K562 (cell line): ENCODE results near the gene C13orf46. TPM values are rescaled to one million over a fixed set of nuclear protein-coding genes. Genes with fewer than 3 reads are reported as not detected.

Experiments used
- ATAC-seq: fragments of 200-7000 bp; cut with Tn5 transposase; 3 replicates; pipeline ENCODE4 v1.9.1; 2020; ENCODE audit warnings: moderate library complexity
- BruUV-seq: library from RNA; stranded (reverse); fragments of 400-500 nt; replicated peaks from 2 replicates; lab custom pipeline; 2021; lab: Mats Ljungman, UMichigan
- CTCF ChIA-PET: fragments of 300-600 bp; formaldehyde crosslinking; extraction: SDS; loops from one replicate; lab custom pipeline; 2021; ENCODE audit warnings: low intra/inter-chr PET ratio; lab: Yijun Ruan, JAX
- POLR2A ChIA-PET: fragments of 300-600, 350-650 bp; sonication (Branson Sonifier 250); formaldehyde crosslinking; extraction: SDS; loops from one replicate; lab custom pipeline; 2021; ENCODE audit warnings: antibody characterized with exemption, inconsistent platforms; lab: Yijun Ruan, JAX
- DNase-seq, 4 experiments: peaks; one replicate each; pipeline versions ENCODE4 v3.0.0 to v3.0.0-alpha.2; 2011 to 2018; ENCODE audit warnings: low spot score in 3 of 4, mixed read lengths in 3 of 4; ENCODE audit errors: extremely low read depth in 1 of 4
- FAIRE-seq: peaks from 2 replicates; lab custom pipeline; 2011; peaks lifted over from hg19 to GRCh38; lab: Jason Lieb, UNC
- H2AFZ ChIP-seq: 2 replicates; pipeline ENCODE4 v1.6.0; 2011; ENCODE audit warnings: low read depth, low read length, control low read depth, inconsistent platforms
- H3K27ac ChIP-seq: fragments of 200-600 bp; 3 replicates; pipeline ENCODE4 v1.8.0; 2011; ENCODE audit warnings: low read depth, mild to moderate bottlenecking, control low read depth, inconsistent platforms, low read length, moderate library complexity, mixed read lengths; ENCODE audit errors: extremely low read depth
- H3K27me3 ChIP-seq, 2 experiments: fragments of 300-600 bp in 1 of 2; 2 replicates in 1 of 2; 3 replicates in 1 of 2; pipeline versions ENCODE4 v1.6.0 to v1.8.0; 2011; ENCODE audit warnings: inconsistent platforms in 2 of 2, low read length in 2 of 2, mild to moderate bottlenecking in 1 of 2, mixed read lengths in 1 of 2, moderate library complexity in 1 of 2; ENCODE audit not compliant: control insufficient read depth in 2 of 2, insufficient read depth in 2 of 2
- H3K36me3 ChIP-seq: fragments of 300-600 bp; 3 replicates; pipeline ENCODE4 v1.8.0; 2011; ENCODE audit warnings: mild to moderate bottlenecking, low read length, inconsistent platforms; ENCODE audit not compliant: control insufficient read depth, insufficient read depth
- H3K4me1 ChIP-seq, 2 experiments: fragments of 200-600 bp in 1 of 2; replicated peaks in 1 of 2; 2 replicates in 1 of 2; 3 replicates in 1 of 2; pipeline versions ENCODE4 v1.5.1 to v1.8.0; 2011; ENCODE audit warnings: inconsistent platforms in 2 of 2, low read length in 2 of 2, mild to moderate bottlenecking in 1 of 2, mixed read lengths in 1 of 2, moderate library complexity in 1 of 2; ENCODE audit not compliant: control insufficient read depth in 2 of 2, insufficient read depth in 2 of 2
- H3K4me2 ChIP-seq: 2 replicates; pipeline ENCODE4 v1.6.1; 2011; ENCODE audit warnings: low read length, control low read depth, inconsistent platforms, mixed read lengths; ENCODE audit not compliant: insufficient read depth
- H3K4me3 ChIP-seq: fragments of 200-600 bp; sonication (generic), shearing (Covaris generic); 2 replicates; pipeline ENCODE4 v1.5.1; 2016; ENCODE audit warnings: control low read depth, inconsistent platforms
- H3K79me2 ChIP-seq: fragments of 200-600 bp; 3 replicates; pipeline ENCODE4 v1.8.0; 2011; ENCODE audit warnings: low read length, inconsistent platforms; ENCODE audit not compliant: control insufficient read depth, insufficient read depth
- H3K9ac ChIP-seq, 2 experiments: 2 replicates each; pipeline versions ENCODE4 v1.6.0 to v1.6.1; 2011; ENCODE audit warnings: low read depth in 2 of 2, low read length in 2 of 2, control low read depth in 1 of 2, inconsistent platforms in 1 of 2, mild to moderate bottlenecking in 1 of 2, mixed read lengths in 1 of 2; ENCODE audit not compliant: insufficient read depth in 1 of 2
- H3K9me1 ChIP-seq: one replicate; pipeline ENCODE4 v1.6.0; 2011; ENCODE audit warnings: inconsistent platforms, mild to moderate bottlenecking, low read length, moderate library complexity; ENCODE audit not compliant: control insufficient read depth, insufficient read depth
- H3K9me3 ChIP-seq: replicated peaks from 2 replicates; pipeline ENCODE4 v1.5.1; 2011; ENCODE audit warnings: low read depth, low read length, inconsistent platforms; ENCODE audit not compliant: control insufficient read depth, insufficient read depth
- H4K20me1 ChIP-seq: replicated peaks from 2 replicates; pipeline ENCODE4 v1.6.1; 2011; ENCODE audit warnings: low read length, inconsistent platforms, mixed read lengths; ENCODE audit not compliant: control insufficient read depth, insufficient read depth
- ARHGAP35 ChIP-seq: fragments of 450-650 bp; IDR thresholded peaks from 2 replicates; pipeline ENCODE4 v1.6.1; 2018; ENCODE audit not compliant: partially characterized antibody
- BCLAF1 ChIP-seq, 2 experiments: fragments of 450-650 bp in 1 of 2; IDR thresholded peaks; 2 replicates each; pipeline ENCODE4 v1.6.1; 2011 to 2017; ENCODE audit warnings: low read depth in 2 of 2, antibody characterized with exemption in 1 of 2, borderline replicate concordance in 1 of 2, low read length in 1 of 2, mild to moderate bottlenecking in 1 of 2, mixed read lengths in 1 of 2; ENCODE audit not compliant: control insufficient read depth in 1 of 2
- GABPB1 ChIP-seq: sonication (generic); formaldehyde crosslinking; IDR thresholded peaks from 2 replicates; pipeline ENCODE4 v1.8.0; 2022; ENCODE audit warnings: mild to moderate bottlenecking, missing genetic modification reagents
- HDAC2 ChIP-seq: fragments of 450-650 bp; IDR thresholded peaks from 2 replicates; pipeline ENCODE4 v1.6.1; 2016; ENCODE audit warnings: mild to moderate bottlenecking
- HINFP ChIP-seq: fragments of 450-650 bp; conservative IDR thresholded peaks from 2 replicates; pipeline ENCODE4 v1.6.1; 2016; ENCODE audit warnings: missing genetic modification characterization, low read depth, mild to moderate bottlenecking, control low read depth, missing compliant biosample characterization
- NUFIP1 ChIP-seq: fragments of 450-650 bp; IDR thresholded peaks from 2 replicates; pipeline ENCODE4 v1.6.1; 2018; ENCODE audit not compliant: partially characterized antibody
- TEAD1 ChIP-seq, 2 experiments: fragments of 450-650 bp in 1 of 2; sonication (generic) in 1 of 2; formaldehyde crosslinking; IDR thresholded peaks; 2 replicates each; pipeline versions ENCODE4 v1.4.0 to v1.8.0; 2020 to 2022; ENCODE audit warnings: mild to moderate bottlenecking in 2 of 2, missing genetic modification reagents in 1 of 2
- THRB ChIP-seq: fragments of 450-650 bp; formaldehyde crosslinking; conservative IDR thresholded peaks from 2 replicates; pipeline ENCODE4 v1.4.0; 2022; ENCODE audit warnings: mild to moderate bottlenecking, missing genetic modification characterization
- ZNF280A ChIP-seq: fragments of 450-650 bp; IDR thresholded peaks from 2 replicates; pipeline ENCODE4 v1.6.1; 2018; ENCODE audit warnings: mild to moderate bottlenecking, low read depth; ENCODE audit not compliant: partially characterized antibody
- ZNF280B ChIP-seq: fragments of 250-450 bp; sonication (Bioruptor Pico); IDR thresholded peaks from 2 replicates; pipeline ENCODE4 v1.5.1; 2021; ENCODE audit warnings: mild to moderate bottlenecking
- ZNF311 ChIP-seq: fragments of 250-450 bp; sonication (Bioruptor Pico); IDR thresholded peaks from 2 replicates; pipeline ENCODE4 v1.4.0; 2020; ENCODE audit warnings: mild to moderate bottlenecking, moderate library complexity
- ZNF354B ChIP-seq: fragments of 250-450 bp; sonication (Bioruptor Pico); IDR thresholded peaks from 2 replicates; pipeline ENCODE4 v1.4.0; 2020
- WGBS: fragments of 100-300 bp; shearing (Covaris generic); methylation state at CpG from one replicate; pipeline ENCODE4 v1.1.6; 2016; ENCODE audit warnings: low coverage, mixed read lengths; ENCODE audit not compliant: insufficient coverage; ENCODE audit errors: missing lambda C conversion rate; 5-methylcytosine and 5-hydroxymethylcytosine counted together
- in situ Hi-C: fragments of 300-500 bp; cut with MboI; formaldehyde crosslinking; loops from 4 replicates; pipeline ENCODE4 v1.15.0; 2018; ENCODE audit warnings: inconsistent platforms, mixed read lengths
- intact Hi-C: fragments of 100-400 bp; cut with micrococcal nuclease; formaldehyde crosslinking; loops from 2 replicates; pipeline ENCODE4 v1.14.2; 2022
- polyA plus RNA-seq, 8 experiments: library from polyadenylated mRNA; depleted of rRNA in 4 of 8; stranded (reverse) in 5 of 8; unstranded in 3 of 8; fragments of >200 nt; fragmentation: Nextera tagmentation in 2 of 8; fragmentation: Illumina TruSeq in 1 of 8; extraction: Ambion mirVana in 2 of 8; extraction: Trizol in 1 of 8; gene quantifications; 2 replicates each; pipeline versions ENCODE4 v1.2.1 to v1.2.3, GENCODE V29; 2011 to 2014; ENCODE audit warnings: inconsistent platforms in 1 of 8, missing spikeins in 1 of 8
- total RNA-seq, 7 experiments: library from RNA; depleted of rRNA in 6 of 7; stranded (reverse); fragments of >200 nt in 6 of 7; fragmentation: Illumina TruSeq in 2 of 7; extraction: Trizol in 2 of 7; gene quantifications; 2 replicates each; pipeline versions ENCODE4 v1.2.1 to v1.2.3, GENCODE V29; 2011 to 2021; ENCODE audit warnings: low replicate concordance in 1 of 7

Gene C13orf46
- total and polyA plus RNA-seq, 9 of the 15 experiments (the other 6 are each of a cell fraction or from before 2014, with no cell fraction given) = 0.04 to 0.24 (median 0.05) TPM; not detected in 4

- no peak for FAIRE-seq
- Histone ChIP-seq H3K27ac (no peak overlapping the region), H3K27me3 (no peaks in the 10 kb centered on the region), H3K79me2 (no peaks in the 10 kb centered on the region), H3K9me1 (no peaks in the 10 kb centered on the region), H3K9me3 (no peaks in the 10 kb centered on the region), H3K9ac (peak overlapping the region in 1 of 2 experiments; percentile 26; a peak in 1 of 4 replicates), H4K20me1 (no peaks in the 10 kb centered on the region), H3K4me3 (no peak overlapping the region), H3K4me2 (no peak overlapping the region), H3K36me3 (no peaks in the 10 kb centered on the region), H3K4me1 (peaks cover 4 to 29% of the 10 kb centered on the region in 2 experiments; a peak in 4 of 5 replicates), H2AFZ (no peak overlapping the region)
- in situ Hi-C loops (no loop called here), intact Hi-C loops (no loop called here)
- no peak for ATAC-seq
- WGBS = 0% methylated on average over 1 of the region's 18 CpGs
- no TSS peak for BruUV-seq
- DNase-seq = no peak
- POLR2A ChIA-PET = interaction anchor here (0.6 to 1.3 kb wide), 3 partner anchors 41 to 282 kb away, joined by 3 read pairs; partner anchors contain the start of gene CDC16
- CTCF ChIA-PET = interaction anchor here (0.6 to 2.9 kb wide), 2 partner anchors 273 to 280 kb away, joined by 6 to 26 read pairs; no protein-coding TSS in a partner anchor
- no peak for TF ChIP-seq ZNF280B (CRISPR knock-in tag)
- no peak for TF ChIP-seq HDAC2
- TF ChIP-seq BCLAF1 (IDR thresholded peaks at IDR 0.05; ENCODE audit: borderline replicate concordance in 1 of 2, control insufficient read depth in 1 of 2, low read depth in 2 of 2, low read length in 1 of 2) = no peak
- TF ChIP-seq ZNF354B (CRISPR knock-in tag) = no peak
- TF ChIP-seq THRB (CRISPR knock-in tag) = no peak
- no peak for TF ChIP-seq NUFIP1
- no peak for TF ChIP-seq TEAD1 (CRISPR knock-in tag; IDR thresholded peaks at IDR 0.05)
- no peak for TF ChIP-seq ARHGAP35
- no peak for TF ChIP-seq GABPB1
- no peak for TF ChIP-seq ZNF311
- no peak for TF ChIP-seq ZNF280A
- no peak for TF ChIP-seq HINFP (tag)
Measured at GRCh38 chr13:113952983-113953520, 20.8 kb downstream of the C13orf46 start.
